ENCODE measurements around the gene FBRSL1. TPM values are rescaled to one million over a fixed set of nuclear protein-coding genes. Genes with fewer than 3 reads are reported as not detected.

The FBRSL1 gene
- total RNA-seq, 1 experiment from 2014 or later, result 15.7 TPM

GRCh38 chr12:132481771-132482745, 7.9 kb upstream of the FBRSL1 start:
- DNase-seq, result no peak
- no peak overlapping the region for H3K27ac ChIP-seq
- no peak overlapping the region for H3K4me3 ChIP-seq
- no peaks in the 10 kb centered on the region for H3K27me3 ChIP-seq
- no peaks in the 10 kb centered on the region for H3K36me3 ChIP-seq
- no peaks in the 10 kb centered on the region for H3K4me1 ChIP-seq
- no peaks in the 10 kb centered on the region for H3K9me3 ChIP-seq (replicated peaks)

- H3K9me3 ChIP-seq (replicated peaks), result no peaks in the 10 kb centered on the region
- DNase-seq, result no peak
- no peaks in the 10 kb centered on the region for H3K4me1 ChIP-seq
- H3K36me3 ChIP-seq, result no peaks in the 10 kb centered on the region
- no peaks in the 10 kb centered on the region for H3K27me3 ChIP-seq
- no peak overlapping the region for H3K27ac ChIP-seq
- no peak overlapping the region for H3K4me3 ChIP-seq
These were observed 7.2 kb upstream of the FBRSL1 start for GRCh38 chr12:132482771-132483170.

- H3K4me1 ChIP-seq, result no peaks in the 10 kb centered on the region
- no peaks in the 10 kb centered on the region for H3K27me3 ChIP-seq
- no peak overlapping the region for H3K27ac ChIP-seq
- no peak overlapping the region for H3K4me3 ChIP-seq
- H3K36me3 ChIP-seq, result no peaks in the 10 kb centered on the region
- no peaks in the 10 kb centered on the region for H3K9me3 ChIP-seq (replicated peaks)
- DNase-seq, result no peak
These were observed 6.7 kb upstream of the FBRSL1 start for GRCh38 chr12:132483208-132483607.

- no peaks in the 10 kb centered on the region for H3K27me3 ChIP-seq
- no peak for DNase-seq
- H3K9me3 ChIP-seq (replicated peaks), result no peaks in the 10 kb centered on the region
- H3K36me3 ChIP-seq, result no peaks in the 10 kb centered on the region
- H3K4me1 ChIP-seq, result no peaks in the 10 kb centered on the region
- H3K27ac ChIP-seq, result no peak overlapping the region
- H3K4me3 ChIP-seq, result no peak overlapping the region
These were observed 6.3 kb upstream of the FBRSL1 start for GRCh38 chr12:132483612-132484011.

GRCh38 chr12:132484183-132484890, 5.6 kb upstream of the FBRSL1 start:
- Histone ChIP-seq H3K27me3 (no peaks in the 10 kb centered on the region), H3K9me3 (replicated peaks) (no peaks in the 10 kb centered on the region), H3K27ac (no peak overlapping the region), H3K4me1 (no peaks in the 10 kb centered on the region), H3K36me3 (no peaks in the 10 kb centered on the region), H3K4me3 (no peak overlapping the region)
- DNase-seq, result no peak

GRCh38 chr12:132484891-132485441, 5.0 kb upstream of the FBRSL1 start:
- Histone ChIP-seq H3K27me3 (no peaks in the 10 kb centered on the region), H3K36me3 (no peaks in the 10 kb centered on the region), H3K4me3 (no peak overlapping the region), H3K4me1 (no peaks in the 10 kb centered on the region), H3K9me3 (replicated peaks) (no peaks in the 10 kb centered on the region), H3K27ac (no peak overlapping the region)
- no peak for DNase-seq

GRCh38 chr12:132485619-132486018, 4.3 kb upstream of the FBRSL1 start:
- Histone ChIP-seq H3K27me3 (no peaks in the 10 kb centered on the region), H3K4me3 (no peak overlapping the region), H3K9me3 (replicated peaks) (no peaks in the 10 kb centered on the region), H3K4me1 (no peaks in the 10 kb centered on the region), H3K27ac (no peak overlapping the region), H3K36me3 (no peaks in the 10 kb centered on the region)
- no peak for DNase-seq

- Histone ChIP-seq H3K27ac (no peak overlapping the region), H3K36me3 (no peaks in the 10 kb centered on the region), H3K4me3 (no peak overlapping the region), H3K4me1 (no peaks in the 10 kb centered on the region), H3K27me3 (no peaks in the 10 kb centered on the region), H3K9me3 (replicated peaks) (no peaks in the 10 kb centered on the region)
- no peak for DNase-seq
These were observed 3.8 kb upstream of the FBRSL1 start for GRCh38 chr12:132486168-132486567.

- H3K4me1 ChIP-seq, result no peaks in the 10 kb centered on the region
- H3K27me3 ChIP-seq, result no peaks in the 10 kb centered on the region
- no peak overlapping the region for H3K27ac ChIP-seq
- H3K9me3 ChIP-seq (replicated peaks), result no peaks in the 10 kb centered on the region
- DNase-seq, result no peak
- no peak overlapping the region for H3K4me3 ChIP-seq
- no peaks in the 10 kb centered on the region for H3K36me3 ChIP-seq
These were observed 3.4 kb upstream of the FBRSL1 start for GRCh38 chr12:132486576-132486975.

- Histone ChIP-seq H3K36me3 (no peaks in the 10 kb centered on the region), H3K27me3 (no peaks in the 10 kb centered on the region), H3K9me3 (replicated peaks) (no peaks in the 10 kb centered on the region), H3K4me1 (no peaks in the 10 kb centered on the region), H3K4me3 (no peak overlapping the region), H3K27ac (no peak overlapping the region)
- no peak for DNase-seq
These were observed 2.6 kb upstream of the FBRSL1 start for GRCh38 chr12:132487311-132487741.

GRCh38 chr12:132488127-132489077, 1.5 kb upstream of the FBRSL1 start:
- Histone ChIP-seq H3K4me3 (no peak overlapping the region), H3K27me3 (no peaks in the 10 kb centered on the region), H3K4me1 (no peaks in the 10 kb centered on the region), H3K36me3 (no peaks in the 10 kb centered on the region), H3K27ac (no peak overlapping the region), H3K9me3 (replicated peaks) (no peaks in the 10 kb centered on the region)
- no peak for DNase-seq

GRCh38 chr12:132489078-132489601, 811 bp upstream of the FBRSL1 start:
- Histone ChIP-seq H3K9me3 (replicated peaks) (no peaks in the 10 kb centered on the region), H3K27ac (no peak overlapping the region), H3K4me3 (no peak overlapping the region), H3K4me1 (no peaks in the 10 kb centered on the region), H3K27me3 (no peaks in the 10 kb centered on the region), H3K36me3 (no peaks in the 10 kb centered on the region)
- no peak for DNase-seq

GRCh38 chr12:132490422-132491137, 629 bp downstream of the FBRSL1 start:
- no peaks in the 10 kb centered on the region for H3K9me3 ChIP-seq (replicated peaks)
- H3K27ac ChIP-seq, result no peak overlapping the region
- H3K36me3 ChIP-seq, result no peaks in the 10 kb centered on the region
- no peaks in the 10 kb centered on the region for H3K27me3 ChIP-seq
- peak overlapping the region; percentile 71 for H3K4me3 ChIP-seq
- H3K4me1 ChIP-seq, result peaks cover 3% of the 10 kb centered on the region; the same call in 1 of the 2 replicates
- no peak for DNase-seq

All from SJCRH30 (cell line).